Tibial nerve (tissue), 4 donors: ENCODE data around the gene SELENOW. TPM values are rescaled to one million over a fixed set of nuclear protein-coding genes. Genes with fewer than 3 reads are reported as not detected.
A peak's percentile ranks its signal among the peaks of the same experiment; 100 is the strongest.
"Not testable (repeated sequence)": the region's sequence is repeated elsewhere in the genome, so short reads cannot be mapped to it uniquely, and the experiment has no call there.

Source experiments
- DNase-seq, 2 donors: peaks; one replicate each; pipeline ENCODE4 v3.0.0-alpha.2; 2019; ENCODE audit warnings: low spot score in 2 of 2
- H3K27ac ChIP-seq, 4 donors: fragments of 200-600 bp; sonication (generic) in 3 of 4; one replicate each; pipeline ENCODE4 v1.5.1; 2017 to 2019; ENCODE audit warnings: mild to moderate bottlenecking in 1 of 4
- H3K27me3 ChIP-seq, 2 donors: fragments of 200-600 bp; sonication (generic) in 1 of 2; one replicate each; pipeline versions ENCODE4 v1.5.1 to v1.6.0; 2017 to 2019
- H3K36me3 ChIP-seq, 3 donors: fragments of 200-600 bp; sonication (generic); one replicate each; pipeline ENCODE4 v1.5.1; 2018 to 2019
- H3K4me1 ChIP-seq, 4 donors: fragments of 200-600 bp; sonication (generic) in 3 of 4; one replicate each; pipeline ENCODE4 v1.5.1; 2017 to 2019
- H3K4me3 ChIP-seq, 4 donors: fragments of 200-600 bp; sonication (generic) in 3 of 4; one replicate each; pipeline ENCODE4 v1.5.1; 2017 to 2019; ENCODE audit warnings: mild to moderate bottlenecking in 1 of 4, moderate library complexity in 1 of 4
- H3K9me3 ChIP-seq, 4 donors: fragments of 200-600 bp; sonication (generic) in 3 of 4; one replicate each; pipeline ENCODE4 v1.5.1; 2017 to 2019
- EP300 ChIP-seq, 2 donors: sonication (generic); formaldehyde crosslinking; IDR thresholded peaks; one replicate each; pipeline ENCODE4 v1.6.1; 2017; ENCODE audit warnings: antibody characterized with exemption in 2 of 2, mild to moderate bottlenecking in 1 of 2
- POLR2A ChIP-seq, 2 donors: fragments of 450-650 bp; IDR thresholded peaks; one replicate each; pipeline ENCODE4 v1.6.1; 2017; ENCODE audit warnings: antibody characterized with exemption in 2 of 2, mild to moderate bottlenecking in 2 of 2, moderate library complexity in 2 of 2
- WGBS, 2 donors: methylation state at CpG; one replicate each; pipeline ENCODE4 v1.1.5; 2018; 5-methylcytosine and 5-hydroxymethylcytosine counted together
- total RNA-seq, 4 donors: library from RNA; depleted of rRNA; stranded (reverse); fragments of >200 nt; gene quantifications; one replicate each; pipeline ENCODE4 v1.1.0, GENCODE V29; 2016
- TF ChIP-seq, protein P1 (sequence below), 5 experiments: fragments of 200-600 bp in 3 of 5; fragments of 450-650 bp in 2 of 5; sonication (generic) in 3 of 5; IDR thresholded peaks; one replicate each; pipeline ENCODE4 v1.5.1; 2016 to 2019; ENCODE audit warnings: antibody characterized with exemption in 5 of 5, mild to moderate bottlenecking in 3 of 5, moderate library complexity in 2 of 5

The SELENOW gene
- total RNA-seq, 4 donors from 2014 or later, result 495 to 841 (median 572) TPM

DNA sequence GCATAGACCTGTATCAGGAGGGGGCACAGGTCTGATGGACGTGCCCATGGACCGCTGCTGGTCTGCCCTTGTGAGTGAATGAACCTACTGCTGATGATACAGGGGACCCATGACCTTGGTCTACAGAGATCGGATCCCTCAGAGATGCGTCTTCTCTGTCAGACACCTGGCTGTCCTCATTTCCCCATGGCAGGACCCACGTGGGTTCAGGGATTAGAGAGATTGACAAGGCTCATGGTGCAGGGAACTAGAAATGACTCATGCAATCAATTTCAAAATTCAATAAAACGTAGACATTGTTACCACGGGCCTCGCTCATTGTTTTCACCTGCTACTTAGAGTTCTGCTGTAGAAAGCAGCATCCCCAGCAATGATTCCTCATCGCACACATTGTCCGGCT lies 26.8 kb downstream of the SELENOW start:
- H3K36me3 ChIP-seq, result no peaks in the 10 kb centered on the region
- TF ChIP-seq EP300 (IDR thresholded peaks at IDR 0.05) (no peak), POLR2A (IDR thresholded peaks at IDR 0.05) (no peak)
- TF ChIP-seq, protein P1, sequence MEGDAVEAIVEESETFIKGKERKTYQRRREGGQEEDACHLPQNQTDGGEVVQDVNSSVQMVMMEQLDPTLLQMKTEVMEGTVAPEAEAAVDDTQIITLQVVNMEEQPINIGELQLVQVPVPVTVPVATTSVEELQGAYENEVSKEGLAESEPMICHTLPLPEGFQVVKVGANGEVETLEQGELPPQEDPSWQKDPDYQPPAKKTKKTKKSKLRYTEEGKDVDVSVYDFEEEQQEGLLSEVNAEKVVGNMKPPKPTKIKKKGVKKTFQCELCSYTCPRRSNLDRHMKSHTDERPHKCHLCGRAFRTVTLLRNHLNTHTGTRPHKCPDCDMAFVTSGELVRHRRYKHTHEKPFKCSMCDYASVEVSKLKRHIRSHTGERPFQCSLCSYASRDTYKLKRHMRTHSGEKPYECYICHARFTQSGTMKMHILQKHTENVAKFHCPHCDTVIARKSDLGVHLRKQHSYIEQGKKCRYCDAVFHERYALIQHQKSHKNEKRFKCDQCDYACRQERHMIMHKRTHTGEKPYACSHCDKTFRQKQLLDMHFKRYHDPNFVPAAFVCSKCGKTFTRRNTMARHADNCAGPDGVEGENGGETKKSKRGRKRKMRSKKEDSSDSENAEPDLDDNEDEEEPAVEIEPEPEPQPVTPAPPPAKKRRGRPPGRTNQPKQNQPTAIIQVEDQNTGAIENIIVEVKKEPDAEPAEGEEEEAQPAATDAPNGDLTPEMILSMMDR (IDR thresholded peaks at IDR 0.05), result no peak
- no peaks in the 10 kb centered on the region for H3K27me3 ChIP-seq
- no peak for DNase-seq
- no peaks in the 10 kb centered on the region for H3K9me3 ChIP-seq
- H3K27ac ChIP-seq, result no peak overlapping the region
- no peaks in the 10 kb centered on the region for H3K4me1 ChIP-seq
- WGBS, 2 donors, result 90 to 91% methylated on average over 10 of the region's 10 CpGs
- no peak overlapping the region for H3K4me3 ChIP-seq

DNA sequence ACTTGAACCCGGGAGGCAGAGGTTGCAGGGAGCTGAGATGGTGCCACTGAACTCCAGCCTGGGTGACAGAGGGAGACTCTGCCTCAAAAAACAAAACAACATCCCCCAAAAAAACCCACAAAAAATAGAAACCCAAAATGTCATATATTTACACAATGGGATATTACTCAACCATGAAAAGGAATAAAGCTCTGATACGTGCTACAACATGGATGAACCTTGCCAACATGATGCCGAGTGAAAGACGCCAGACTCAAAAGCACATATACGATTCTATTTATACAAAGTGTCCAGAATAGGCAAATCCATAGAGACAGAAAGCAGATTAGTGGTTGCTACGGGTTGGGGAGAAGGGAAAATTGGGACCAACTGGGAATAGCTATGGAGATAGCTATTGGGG lies 27.9 kb downstream of the SELENOW start:
- Histone ChIP-seq H3K4me3 (no peak overlapping the region), H3K27ac (no peak overlapping the region), H3K9me3 (no peaks in the 10 kb centered on the region), H3K4me1 (no peaks in the 10 kb centered on the region), H3K27me3 (no peaks in the 10 kb centered on the region), H3K36me3 (no peaks in the 10 kb centered on the region)
- no peak for DNase-seq
- TF ChIP-seq POLR2A (IDR thresholded peaks at IDR 0.05), result no peak
- TF ChIP-seq, protein P1 (IDR thresholded peaks at IDR 0.05), result no peak
- no peak for TF ChIP-seq EP300 (IDR thresholded peaks at IDR 0.05)
- WGBS, 2 donors, result 83 to 86% methylated on average over 6 of the region's 6 CpGs

DNA sequence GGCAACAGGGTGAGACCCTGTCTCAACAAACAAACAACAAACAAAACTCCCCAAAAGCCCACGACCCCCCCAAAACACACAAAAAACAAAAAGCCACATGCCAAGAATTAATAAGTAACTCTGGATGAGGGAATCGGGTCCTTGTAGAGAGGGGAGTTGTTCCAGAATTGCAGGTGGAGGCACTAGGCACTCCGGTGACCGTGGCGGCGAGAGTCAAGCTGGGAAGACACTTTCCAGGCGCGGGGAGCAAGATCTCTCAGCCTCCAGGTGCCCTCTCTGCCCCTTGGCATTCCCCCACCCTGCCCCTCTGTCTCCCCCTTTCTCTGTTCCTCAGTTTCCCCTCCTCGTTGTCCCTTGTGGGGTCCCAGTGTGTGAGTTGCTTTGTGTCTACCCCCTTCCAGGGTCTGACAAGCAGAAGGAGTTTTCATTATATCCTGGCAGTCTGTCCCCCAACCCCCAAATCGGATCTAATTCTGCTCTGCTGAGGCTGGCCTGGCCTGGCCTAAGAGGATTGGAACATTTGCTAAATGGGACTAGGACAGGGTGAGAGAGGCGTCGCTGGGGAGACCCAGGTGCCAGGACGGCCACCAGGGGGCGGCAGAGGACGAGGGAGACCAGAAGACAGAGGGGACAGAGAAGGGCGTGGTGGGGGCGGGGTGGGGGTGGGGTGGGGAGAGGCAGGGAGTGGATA lies 34.9 kb downstream of the SELENOW start:
- WGBS, 2 donors, result 39 to 42% methylated on average over 16 to 17 of the region's 17 CpGs
- Histone ChIP-seq H3K9me3 (no peaks in the 10 kb centered on the region), H3K4me1 (no peaks in the 10 kb centered on the region), H3K27ac (no peak overlapping the region), H3K36me3 (no peaks in the 10 kb centered on the region), H3K27me3 (peaks cover 0 to 2% of the 10 kb centered on the region in 2 donors), H3K4me3 (no peak overlapping the region)
- TF ChIP-seq EP300 (IDR thresholded peaks at IDR 0.05) (no peak), POLR2A (IDR thresholded peaks at IDR 0.05) (no peak)
- TF ChIP-seq, protein P1 (IDR thresholded peaks at IDR 0.05), result peak in 4 of 5 experiments; percentile 19 to 56 (median 46)
- peak; percentile 30 to 69 for DNase-seq

DNA sequence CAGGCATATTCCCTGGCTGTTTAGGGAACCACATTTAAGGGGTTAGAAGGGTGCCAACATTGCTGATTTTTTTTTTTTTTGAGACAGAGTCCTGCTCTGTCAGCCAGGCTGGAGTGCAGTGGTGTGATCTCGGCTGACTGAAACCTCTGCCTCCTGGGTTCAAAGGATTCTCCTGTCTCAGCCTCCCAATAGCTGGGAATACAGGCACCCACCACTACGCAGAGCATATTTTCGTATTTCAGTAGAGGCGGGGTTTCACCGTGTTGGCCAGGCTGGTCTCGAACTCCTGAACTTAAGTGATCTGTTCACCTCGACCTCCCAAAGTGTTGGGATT lies 35.5 kb downstream of the SELENOW start:
- 62 to 63% methylated on average over 7 of the region's 7 CpGs for WGBS, 2 donors
- peaks cover 0 to 7% of the 10 kb centered on the region in 2 donors for H3K27me3 ChIP-seq
- no peak overlapping the region for H3K27ac ChIP-seq
- H3K4me3 ChIP-seq, result no peak overlapping the region
- no peaks in the 10 kb centered on the region for H3K36me3 ChIP-seq
- no peaks in the 10 kb centered on the region for H3K9me3 ChIP-seq
- no peak for DNase-seq
- TF ChIP-seq, protein P1 (IDR thresholded peaks at IDR 0.05), result peak in 1 of 5 experiments; percentile 6
- TF ChIP-seq EP300 (IDR thresholded peaks at IDR 0.05), result no peak
- no peaks in the 10 kb centered on the region for H3K4me1 ChIP-seq

DNA sequence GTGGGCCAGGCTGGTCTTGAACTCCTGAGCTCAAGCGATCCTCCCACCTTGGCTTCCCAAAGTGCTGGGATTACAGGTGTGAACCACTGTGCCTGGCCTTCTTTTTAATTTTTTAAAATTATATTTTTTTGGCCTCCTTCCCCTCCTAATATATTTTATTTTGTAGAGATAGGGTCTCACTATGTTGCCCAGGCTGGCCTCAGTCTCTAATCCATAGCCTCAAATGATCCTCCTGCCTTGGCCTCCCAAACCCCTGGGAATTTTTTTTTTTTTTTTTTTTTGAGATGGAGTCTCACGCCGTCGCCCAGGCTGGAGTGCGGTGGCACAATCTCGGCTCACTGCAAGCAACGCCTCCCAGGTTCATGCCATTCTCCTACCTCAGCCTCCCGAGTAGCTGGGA lies 37.8 kb downstream of the SELENOW start:
- H3K36me3 ChIP-seq, H3K9me3 ChIP-seq, H3K4me1 ChIP-seq, H3K27ac ChIP-seq, DNase-seq, H3K4me3 ChIP-seq: not testable (repeated sequence)
- 96 to 99% methylated on average over 8 of the region's 8 CpGs for WGBS, 2 donors
- H3K27me3 ChIP-seq, result peaks cover 0 to 28% of the 10 kb centered on the region in 2 donors

DNA sequence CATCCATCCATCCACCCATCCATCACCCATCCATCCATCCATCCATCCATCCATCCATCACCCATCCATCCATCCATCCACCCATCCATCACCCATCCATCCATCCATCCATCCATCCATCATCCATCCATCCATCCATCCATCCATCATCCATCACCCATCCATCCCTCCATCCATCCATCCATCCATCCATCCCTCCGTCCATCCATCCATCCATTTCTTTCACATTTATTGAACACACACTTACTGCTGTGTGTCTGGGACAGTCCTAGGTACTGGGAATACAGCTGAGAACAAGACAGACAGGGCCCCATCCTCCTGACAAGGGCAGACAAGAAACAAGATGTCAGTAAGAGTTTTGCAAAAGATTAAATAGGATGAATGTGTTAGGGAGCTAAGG lies 39.7 kb downstream of the SELENOW start:
- DNase-seq, H3K36me3 ChIP-seq, H3K4me1 ChIP-seq, H3K9me3 ChIP-seq, H3K4me3 ChIP-seq, H3K27ac ChIP-seq: not testable (repeated sequence)
- peaks cover 0 to 40% of the 10 kb centered on the region in 2 donors for H3K27me3 ChIP-seq
- WGBS, 2 donors, result 92 to 100% methylated on average over 1 of the region's 1 CpG
